HepG2 (cell line): ENCODE results near the gene CCDC33. TPM values are rescaled to one million over a fixed set of nuclear protein-coding genes. Genes with fewer than 3 reads are reported as not detected.

Experiments used
- ATAC-seq: fragments of 200-7000 bp; cut with Tn5 transposase; 3 replicates; pipeline ENCODE4 v1.9.1; 2020; ENCODE audit warnings: mild to moderate bottlenecking, moderate library complexity
- BruUV-seq: library from RNA; stranded (reverse); fragments of 400-500 nt; replicated peaks from 2 replicates; lab custom pipeline; 2021; lab: Mats Ljungman, UMichigan
- CTCF ChIA-PET: fragments of 300-600 bp; formaldehyde crosslinking; extraction: SDS; loops from one replicate; lab custom pipeline; 2021; ENCODE audit warnings: low total read pairs, inconsistent platforms, low intra/inter-chr PET ratio; lab: Yijun Ruan, JAX
- POLR2A ChIA-PET: fragments of 350-600 bp; sonication (Branson Sonifier 250); formaldehyde crosslinking; loops from one replicate; lab custom pipeline; 2020; ENCODE audit warnings: antibody characterized with exemption, inconsistent platforms; lab: Yijun Ruan, JAX
- DNase-seq: peaks from one replicate; pipeline ENCODE4 v3.0.0-alpha.2; 2015; ENCODE audit warnings: low spot score
- FAIRE-seq: peaks from 3 replicates; lab custom pipeline; 2011; peaks lifted over from hg19 to GRCh38; lab: Jason Lieb, UNC
- H2AFZ ChIP-seq: one replicate; pipeline ENCODE4 v1.6.1; 2011; ENCODE audit warnings: low read length, inconsistent platforms
- H3K27ac ChIP-seq: fragments of 300-600 bp; 3 replicates; pipeline ENCODE4 v1.8.0; 2011; ENCODE audit warnings: mixed run types, mild to moderate bottlenecking, mixed read lengths, low read length, inconsistent platforms; ENCODE audit not compliant: insufficient read depth; ENCODE audit errors: extremely low read length
- H3K27me3 ChIP-seq, 2 experiments: fragments of 200-600 bp in 1 of 2; 2 replicates in 1 of 2; 3 replicates in 1 of 2; pipeline versions ENCODE4 v1.6.0 to v1.8.0; 2011; ENCODE audit warnings: low read length in 2 of 2, mild to moderate bottlenecking in 2 of 2, moderate library complexity in 2 of 2, inconsistent platforms in 1 of 2; ENCODE audit not compliant: insufficient read depth in 2 of 2, control insufficient read depth in 1 of 2
- H3K36me3 ChIP-seq, 2 experiments: fragments of 200-600 bp in 1 of 2; replicated peaks in 1 of 2; 2 replicates in 1 of 2; 3 replicates in 1 of 2; pipeline versions ENCODE4 v1.5.1 to v1.8.0; 2011; ENCODE audit warnings: low read length in 2 of 2, inconsistent platforms in 1 of 2; ENCODE audit not compliant: insufficient read depth in 2 of 2, control insufficient read depth in 1 of 2
- H3K4me1 ChIP-seq: 2 replicates; pipeline ENCODE4 v1.5.1; 2012; ENCODE audit warnings: low read length, inconsistent platforms; ENCODE audit not compliant: insufficient read depth
- H3K4me2 ChIP-seq: 2 replicates; pipeline ENCODE4 v1.6.0; 2011; ENCODE audit warnings: low read depth, low read length, inconsistent platforms
- H3K4me3 ChIP-seq, 3 experiments: fragments of 200-600 bp in 1 of 3; sonication (generic), shearing (Covaris generic) in 1 of 3; replicated peaks in 1 of 3; 2 replicates each; pipeline ENCODE4 v1.5.1; 2011 to 2016; ENCODE audit warnings: low read length in 3 of 3, inconsistent platforms in 2 of 3, low read depth in 2 of 3, mild to moderate bottlenecking in 2 of 3, control low read depth in 1 of 3, mixed read lengths in 1 of 3; ENCODE audit not compliant: insufficient read depth in 1 of 3
- H3K79me2 ChIP-seq: one replicate; pipeline ENCODE4 v1.6.1; 2011; ENCODE audit warnings: low read length, inconsistent platforms; ENCODE audit not compliant: insufficient read depth
- H3K9ac ChIP-seq: 2 replicates; pipeline ENCODE4 v1.6.0; 2011; ENCODE audit warnings: mild to moderate bottlenecking, low read depth, low read length, inconsistent platforms; ENCODE audit not compliant: insufficient read depth
- H3K9me3 ChIP-seq: 2 replicates; pipeline ENCODE4 v1.5.1; 2012; ENCODE audit warnings: mild to moderate bottlenecking, low read length
- H4K20me1 ChIP-seq: 2 replicates; pipeline ENCODE4 v1.6.0; 2011; ENCODE audit warnings: inconsistent platforms, mild to moderate bottlenecking, low read length, moderate library complexity; ENCODE audit not compliant: insufficient read depth
- ATRX ChIP-seq: sonication (generic); formaldehyde crosslinking; IDR thresholded peaks from 2 replicates; pipeline ENCODE4 v1.4.0; 2020; ENCODE audit warnings: missing genetic modification reagents, borderline replicate concordance
- BRD4 ChIP-seq: sonication (generic); formaldehyde crosslinking; IDR thresholded peaks from 2 replicates; pipeline ENCODE4 v1.4.0; 2020; ENCODE audit warnings: missing genetic modification reagents
- CCAR2 ChIP-seq: fragments of 200-400 bp; formaldehyde crosslinking; optimal IDR thresholded peaks from 2 replicates; pipeline ENCODE3; 2018; ENCODE audit warnings: low read depth, mild to moderate bottlenecking, low read length, moderate library complexity
- FOXJ3 ChIP-seq: sonication (generic); formaldehyde crosslinking; IDR thresholded peaks from 2 replicates; pipeline ENCODE4 v1.4.0; 2020; ENCODE audit warnings: missing genetic modification reagents, mild to moderate bottlenecking, borderline replicate concordance
- HNRNPL ChIP-seq: fragments of 200-400 bp; formaldehyde crosslinking; IDR thresholded peaks from 2 replicates; pipeline ENCODE4 v1.6.1; 2017; ENCODE audit warnings: mild to moderate bottlenecking, low read depth, low read length
- KAT8 ChIP-seq: IDR thresholded peaks from 2 replicates; pipeline ENCODE4 v1.6.1; 2016; ENCODE audit warnings: missing genetic modification reagents, missing compliant biosample characterization
- KLF6 ChIP-seq: IDR thresholded peaks from 2 replicates; pipeline ENCODE4 v1.8.0; 2016; ENCODE audit warnings: missing biosample characterization, missing genetic modification reagents
- NCOR1 ChIP-seq: fragments of 200-600 bp; sonication (generic); IDR thresholded peaks from 2 replicates; pipeline ENCODE4 v1.7.0; 2017; ENCODE audit warnings: antibody characterized with exemption, low read length, borderline replicate concordance
- NFE2L1 ChIP-seq: sonication (generic); formaldehyde crosslinking; IDR thresholded peaks from 2 replicates; pipeline ENCODE4 v1.4.0; 2020; ENCODE audit warnings: missing genetic modification reagents, mild to moderate bottlenecking, borderline replicate concordance
- NR2C2 ChIP-seq: sonication (generic); formaldehyde crosslinking; IDR thresholded peaks from 2 replicates; pipeline ENCODE4 v1.4.0; 2020; ENCODE audit warnings: missing genetic modification reagents, mild to moderate bottlenecking, moderate library complexity, borderline replicate concordance
- REPIN1 ChIP-seq: sonication (generic); formaldehyde crosslinking; IDR thresholded peaks from 2 replicates; pipeline ENCODE4 v1.8.0; 2022; ENCODE audit warnings: missing genetic modification reagents, low read depth, mild to moderate bottlenecking, borderline replicate concordance
- SMARCC2 ChIP-seq: fragments of 450-650 bp; IDR thresholded peaks from 2 replicates; pipeline ENCODE4 v1.6.1; 2017; ENCODE audit warnings: antibody characterized with exemption, mild to moderate bottlenecking
- ZC3H4 ChIP-seq: sonication (generic); formaldehyde crosslinking; IDR thresholded peaks from 2 replicates; pipeline ENCODE4 v1.4.0; 2020; ENCODE audit warnings: missing genetic modification reagents, borderline replicate concordance
- ZNF207 ChIP-seq: fragments of 450-650 bp; IDR thresholded peaks from 2 replicates; pipeline ENCODE4 v1.6.1; 2016; ENCODE audit warnings: antibody characterized with exemption, borderline replicate concordance
- ZNF281 ChIP-seq: sonication (generic); formaldehyde crosslinking; IDR thresholded peaks from 2 replicates; pipeline ENCODE4 v1.4.0; 2020; ENCODE audit warnings: missing genetic modification reagents, borderline replicate concordance
- ZNF382 ChIP-seq: sonication (generic); formaldehyde crosslinking; IDR thresholded peaks from 2 replicates; pipeline ENCODE4 v1.5.0; 2020; ENCODE audit warnings: missing genetic modification reagents, mild to moderate bottlenecking, borderline replicate concordance
- ZNF569 ChIP-seq: sonication (generic); formaldehyde crosslinking; IDR thresholded peaks from 2 replicates; pipeline ENCODE4 v1.5.0; 2020; ENCODE audit warnings: mild to moderate bottlenecking, missing genetic modification reagents, moderate library complexity, borderline replicate concordance
- WGBS: methylation state at CpG from one replicate; pipeline ENCODE4 v1.1.6; 2017; ENCODE audit warnings: low lambda C conversion rate; 5-methylcytosine and 5-hydroxymethylcytosine counted together
- in situ Hi-C: cut with HindIII; loops from 2 replicates; pipeline ENCODE4 v1.10.0; 2017; ENCODE audit warnings: low pct_unique_long_range_greater_than_20kb; ENCODE audit not compliant: extremely low pct_ligation_motif_present
- intact Hi-C: fragments of 100-400 bp; cut with micrococcal nuclease; formaldehyde crosslinking; loops from one replicate; pipeline ENCODE4 v1.10.0; 2022; ENCODE audit not compliant: unreplicated experiment
- polyA plus RNA-seq, 8 experiments: library from polyadenylated mRNA; depleted of rRNA in 3 of 8; stranded (reverse) in 7 of 8; unstranded in 1 of 8; fragments of >200 nt; fragmentation: Illumina TruSeq in 4 of 8; extraction: Trizol in 4 of 8; gene quantifications; 2 replicates each; pipeline versions ENCODE4 v1.2.1 to v1.2.3, GENCODE V29; 2011 to 2016; ENCODE audit warnings: low read depth in 4 of 8, missing spikeins in 1 of 8, mixed read lengths in 1 of 8; ENCODE audit not compliant: insufficient read depth in 1 of 8
- total RNA-seq, 5 experiments: library from RNA; depleted of rRNA; stranded (reverse); fragments of >200 nt; fragmentation: Illumina TruSeq; extraction: Trizol; gene quantifications; 2 replicates each; pipeline ENCODE4 v1.2.3, GENCODE V29; 2016; ENCODE audit warnings: low read depth in 1 of 5
- TF ChIP-seq, protein P1 (sequence below): sonication (generic); formaldehyde crosslinking; IDR thresholded peaks from 2 replicates; pipeline ENCODE4 v1.9.0; 2021; ENCODE audit warnings: missing genetic modification reagents, mild to moderate bottlenecking, borderline replicate concordance

CCDC33 gene
- total and polyA plus RNA-seq, 2 of the 13 experiments (the other 11 are each of a cell fraction or from before 2014, with no cell fraction given) = 0.30 TPM; not detected in 1

- no peak for TF ChIP-seq ZNF382
- no peak for TF ChIP-seq NCOR1
- no peak for TF ChIP-seq HNRNPL
- TF ChIP-seq NFE2L1 (CRISPR knock-in tag) = no peak
- TF ChIP-seq ZC3H4 = no peak
- TF ChIP-seq SMARCC2 = no peak
- TF ChIP-seq, protein P1, sequence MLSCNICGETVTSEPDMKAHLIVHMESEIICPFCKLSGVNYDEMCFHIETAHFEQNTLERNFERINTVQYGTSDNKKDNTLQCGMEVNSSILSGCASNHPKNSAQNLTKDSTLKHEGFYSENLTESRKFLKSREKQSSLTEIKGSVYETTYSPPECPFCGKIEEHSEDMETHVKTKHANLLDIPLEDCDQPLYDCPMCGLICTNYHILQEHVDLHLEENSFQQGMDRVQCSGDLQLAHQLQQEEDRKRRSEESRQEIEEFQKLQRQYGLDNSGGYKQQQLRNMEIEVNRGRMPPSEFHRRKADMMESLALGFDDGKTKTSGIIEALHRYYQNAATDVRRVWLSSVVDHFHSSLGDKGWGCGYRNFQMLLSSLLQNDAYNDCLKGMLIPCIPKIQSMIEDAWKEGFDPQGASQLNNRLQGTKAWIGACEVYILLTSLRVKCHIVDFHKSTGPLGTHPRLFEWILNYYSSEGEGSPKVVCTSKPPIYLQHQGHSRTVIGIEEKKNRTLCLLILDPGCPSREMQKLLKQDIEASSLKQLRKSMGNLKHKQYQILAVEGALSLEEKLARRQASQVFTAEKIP (CRISPR knock-in tag) = no peak
- no peak for TF ChIP-seq CCAR2
- no peak for TF ChIP-seq ATRX (CRISPR knock-in tag)
- TF ChIP-seq REPIN1 (CRISPR knock-in tag) = no peak
- TF ChIP-seq, all 625 proteins: peak for 0
These were observed 83.0 kb downstream of the CCDC33 start (continued) for GRCh38 chr15:74319138-74319460.

DNA sequence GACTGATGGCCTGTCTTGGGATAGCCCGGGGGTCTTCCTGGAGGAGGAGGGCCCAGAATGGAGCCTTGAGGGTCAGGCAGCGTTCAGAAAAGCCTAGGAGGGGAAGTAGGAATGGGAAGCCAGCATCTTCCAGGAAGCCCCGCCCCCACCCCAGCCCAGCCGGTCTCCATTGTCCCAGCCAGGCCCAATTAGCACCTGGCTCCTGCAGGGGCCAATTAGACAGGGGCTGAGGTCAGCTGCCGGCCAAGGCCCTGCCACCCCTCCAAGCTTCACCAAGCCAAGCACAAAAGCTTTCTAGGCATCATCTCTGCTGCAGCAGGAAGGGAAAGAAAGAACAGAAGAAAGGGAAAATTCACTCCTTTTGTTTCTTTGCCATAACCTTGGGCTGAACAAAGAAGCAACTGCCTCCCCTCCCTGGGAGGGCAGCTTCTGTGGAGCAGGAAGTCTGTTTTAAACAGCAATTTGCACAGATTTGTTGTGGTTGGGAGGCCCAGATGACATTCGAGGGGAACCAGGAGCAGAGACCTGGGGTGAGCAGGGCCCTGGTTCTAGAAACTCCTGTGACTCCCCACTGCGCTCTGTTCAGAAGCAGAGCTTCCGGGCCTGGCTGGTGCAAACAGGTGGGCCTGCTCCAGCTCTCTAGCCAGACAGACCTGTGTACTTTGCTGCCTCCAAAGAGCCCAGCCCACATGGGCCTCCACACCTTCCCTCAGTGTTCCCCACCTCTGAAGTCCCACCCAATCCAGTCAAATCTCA lies 83.6 kb downstream of the CCDC33 start:
- H3K9ac ChIP-seq = no peak overlapping the region
- BruUV-seq = no TSS peak
- FAIRE-seq (no peak), ATAC-seq (no peak), DNase-seq (no peak)
- CTCF ChIA-PET = interaction anchor here (2.1 kb wide), 1 partner anchor 192 kb away, joined by 8 read pairs; no protein-coding TSS in a partner anchor
- no peaks in the 10 kb centered on the region for H3K9me3 ChIP-seq
- no peak overlapping the region for H3K4me3 ChIP-seq
- WGBS = 10% methylated on average over 2 of the region's 8 CpGs
- no peak overlapping the region for H3K27ac ChIP-seq
- in situ Hi-C loops (no loop called here), intact Hi-C loops (loop anchor here (1.0 kb wide), 1 partner anchor 192 kb away; no protein-coding TSS in a partner anchor)
- peaks cover 9% of the 10 kb centered on the region for H3K4me1 ChIP-seq
- no peak overlapping the region for H3K4me2 ChIP-seq
- H3K36me3 ChIP-seq = no peaks in the 10 kb centered on the region
- no peaks in the 10 kb centered on the region for H3K79me2 ChIP-seq
- H3K27me3 ChIP-seq = peaks cover 3 to 13% of the 10 kb centered on the region in 2 experiments; a peak in 2 of 5 replicates
- POLR2A ChIA-PET = no interaction called here
- H4K20me1 ChIP-seq = no peaks in the 10 kb centered on the region
- no peak overlapping the region for H2AFZ ChIP-seq
- TF ChIP-seq FOXJ3 (CRISPR knock-in tag) (no peak), ZNF281 (no peak), NR2C2 (CRISPR knock-in tag) (no peak), ZNF569 (CRISPR knock-in tag) (no peak), KAT8 (CRISPR knock-in tag) (no peak), KLF6 (CRISPR knock-in tag) (no peak), ZNF207 (no peak), BRD4 (CRISPR knock-in tag) (no peak)
